ENCODE data around the gene ADCY2. TPM values are rescaled to one million over a fixed set of nuclear protein-coding genes. Genes with fewer than 3 reads are reported as not detected.

Gene ADCY2
- total RNA-seq, 1 donor from 2014 or later, result 0.95 TPM

DNA sequence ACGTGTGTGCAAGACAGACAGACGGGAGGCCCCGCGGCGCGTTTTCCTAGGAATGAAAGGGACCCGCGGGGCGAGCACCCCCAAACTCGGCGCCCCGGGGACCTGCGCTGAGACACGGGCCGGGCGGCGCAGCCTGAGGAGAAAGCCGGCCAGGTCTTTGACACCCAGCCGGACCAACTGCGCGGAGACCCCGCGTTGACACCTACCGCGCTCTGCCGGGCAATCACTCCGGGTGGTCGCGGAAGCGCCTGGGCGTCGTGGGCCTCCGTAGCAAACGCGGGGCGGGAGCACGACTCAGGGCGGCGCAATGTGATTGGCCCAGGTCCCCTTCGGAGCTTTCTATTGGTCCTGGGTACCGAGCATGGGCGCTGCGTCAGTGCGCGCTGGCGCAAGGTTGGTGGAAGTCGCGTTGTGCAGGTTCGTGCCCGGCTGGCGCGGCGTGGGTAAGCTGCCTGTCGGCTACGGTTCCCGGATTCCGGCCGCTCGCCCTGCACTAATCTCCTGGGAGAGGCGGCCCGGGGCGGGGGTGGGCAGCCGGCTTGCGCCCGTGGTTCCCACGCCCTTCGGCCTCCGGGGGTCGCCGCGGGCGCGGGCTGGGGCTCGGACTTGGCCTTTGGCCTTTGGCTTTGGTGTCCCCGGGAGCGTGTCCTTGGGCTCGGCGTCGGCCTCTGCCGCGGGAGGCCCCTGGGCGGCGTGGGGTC, 473.0 kb downstream of the ADCY2 start, which contains the start of the genes FASTKD3 and MTRR:
Gene FASTKD3 (minus strand): TSS at position 259 of the 701 bp plus-strand sequence. CDS start 948 bp downstream, outside the sequence.
Gene MTRR (plus strand): TSS at position 376 of the 701 bp plus-strand sequence. CDS start 1,647 bp downstream, outside the sequence.
- Mint-ChIP-seq H3K4me3 (ENCODE audit: unreplicated experiment) (peak within 1 kb of the TSS; percentile 83), H3K27me3 (ENCODE audit: low read depth) (no peaks in the 10 kb centered on the region), H3K27ac (ENCODE audit: unreplicated experiment) (peak within 1 kb of the TSS; percentile 62), H3K4me1 (ENCODE audit: low read depth) (peaks cover 41% of the 10 kb centered on the region), H3K36me3 (ENCODE audit: low read depth) (no peaks in the 10 kb centered on the region), H3K9me3 (ENCODE audit: low read depth) (no peaks in the 10 kb centered on the region)
- DNase-seq (ENCODE audit: low spot score), result peak; percentile 98
- TF ChIP-seq, protein P1, sequence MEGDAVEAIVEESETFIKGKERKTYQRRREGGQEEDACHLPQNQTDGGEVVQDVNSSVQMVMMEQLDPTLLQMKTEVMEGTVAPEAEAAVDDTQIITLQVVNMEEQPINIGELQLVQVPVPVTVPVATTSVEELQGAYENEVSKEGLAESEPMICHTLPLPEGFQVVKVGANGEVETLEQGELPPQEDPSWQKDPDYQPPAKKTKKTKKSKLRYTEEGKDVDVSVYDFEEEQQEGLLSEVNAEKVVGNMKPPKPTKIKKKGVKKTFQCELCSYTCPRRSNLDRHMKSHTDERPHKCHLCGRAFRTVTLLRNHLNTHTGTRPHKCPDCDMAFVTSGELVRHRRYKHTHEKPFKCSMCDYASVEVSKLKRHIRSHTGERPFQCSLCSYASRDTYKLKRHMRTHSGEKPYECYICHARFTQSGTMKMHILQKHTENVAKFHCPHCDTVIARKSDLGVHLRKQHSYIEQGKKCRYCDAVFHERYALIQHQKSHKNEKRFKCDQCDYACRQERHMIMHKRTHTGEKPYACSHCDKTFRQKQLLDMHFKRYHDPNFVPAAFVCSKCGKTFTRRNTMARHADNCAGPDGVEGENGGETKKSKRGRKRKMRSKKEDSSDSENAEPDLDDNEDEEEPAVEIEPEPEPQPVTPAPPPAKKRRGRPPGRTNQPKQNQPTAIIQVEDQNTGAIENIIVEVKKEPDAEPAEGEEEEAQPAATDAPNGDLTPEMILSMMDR (IDR thresholded peaks at IDR 0.05), result no peak

DNA sequence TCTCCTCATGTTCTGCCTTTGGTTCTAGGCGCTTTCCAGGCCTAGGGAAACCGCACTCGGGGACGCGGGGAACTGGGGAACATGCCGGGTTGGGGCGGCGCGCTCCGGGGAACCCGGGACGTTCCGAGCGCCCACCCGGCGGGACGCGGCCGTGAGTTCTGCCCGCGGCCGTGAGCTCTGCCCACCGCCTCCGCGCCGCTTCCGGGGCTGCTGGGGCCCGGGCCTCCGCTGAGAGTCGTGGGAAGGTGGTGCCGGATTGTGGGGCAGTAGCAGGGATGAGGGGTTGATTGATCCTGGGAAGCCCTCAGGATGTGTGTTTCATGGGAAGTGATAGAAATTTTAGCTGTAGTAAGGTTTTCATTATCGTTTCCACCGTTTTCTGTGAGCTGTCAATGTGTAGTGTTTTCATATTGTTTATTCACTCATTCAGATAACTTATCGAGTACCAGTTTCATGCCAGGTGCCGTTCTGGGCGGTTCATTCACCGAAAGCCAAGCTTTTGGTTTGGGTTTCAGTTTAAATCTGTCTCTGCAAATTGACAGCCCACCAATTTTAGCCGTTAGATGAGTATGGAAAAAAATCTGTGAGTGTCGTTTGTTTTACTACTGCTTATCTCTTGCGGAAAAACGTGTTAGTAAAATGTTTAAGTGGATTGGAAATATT, 473.7 kb downstream of the ADCY2 start:
- H3K27ac Mint-ChIP-seq (ENCODE audit: unreplicated experiment), result peak overlapping the region; percentile 33
- H3K27me3 Mint-ChIP-seq (ENCODE audit: low read depth), result no peaks in the 10 kb centered on the region
- DNase-seq (ENCODE audit: low spot score), result no peak
- TF ChIP-seq, protein P1 (IDR thresholded peaks at IDR 0.05), result no peak
- peak overlapping the region; percentile 83 for H3K4me3 Mint-ChIP-seq (ENCODE audit: unreplicated experiment)
- H3K4me1 Mint-ChIP-seq (ENCODE audit: low read depth), result peaks cover 41% of the 10 kb centered on the region
- no peaks in the 10 kb centered on the region for H3K36me3 Mint-ChIP-seq (ENCODE audit: low read depth)
- no peaks in the 10 kb centered on the region for H3K9me3 Mint-ChIP-seq (ENCODE audit: low read depth)

DNA sequence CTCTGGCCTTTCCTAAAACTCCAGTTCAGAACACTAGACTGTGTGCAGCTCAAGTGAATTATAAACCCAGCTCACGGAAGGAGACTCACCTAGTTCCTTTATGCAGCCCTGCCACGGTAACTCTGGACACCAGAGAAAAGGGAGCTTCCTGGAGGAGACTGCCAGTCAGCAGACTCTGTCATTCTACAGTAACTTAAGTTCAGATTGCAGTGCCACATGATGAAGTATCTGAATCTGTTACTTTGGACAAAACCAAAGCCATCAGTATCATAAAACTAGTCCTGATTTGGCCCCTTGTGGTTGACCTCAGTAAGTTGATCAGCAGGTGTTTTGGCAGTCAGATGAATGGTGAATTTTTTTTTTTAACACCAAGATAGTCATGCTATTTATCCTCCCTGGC, 475.7 kb downstream of the ADCY2 start:
- Mint-ChIP-seq H3K4me1 (ENCODE audit: low read depth) (peaks cover 38% of the 10 kb centered on the region), H3K27ac (ENCODE audit: unreplicated experiment) (no peak overlapping the region), H3K9me3 (ENCODE audit: low read depth) (no peaks in the 10 kb centered on the region), H3K36me3 (ENCODE audit: low read depth) (peaks cover 14% of the 10 kb centered on the region), H3K27me3 (ENCODE audit: low read depth) (no peaks in the 10 kb centered on the region), H3K4me3 (ENCODE audit: unreplicated experiment) (no peak overlapping the region)
- DNase-seq (ENCODE audit: low spot score), result no peak
- TF ChIP-seq, protein P1 (IDR thresholded peaks at IDR 0.05), result no peak

DNA sequence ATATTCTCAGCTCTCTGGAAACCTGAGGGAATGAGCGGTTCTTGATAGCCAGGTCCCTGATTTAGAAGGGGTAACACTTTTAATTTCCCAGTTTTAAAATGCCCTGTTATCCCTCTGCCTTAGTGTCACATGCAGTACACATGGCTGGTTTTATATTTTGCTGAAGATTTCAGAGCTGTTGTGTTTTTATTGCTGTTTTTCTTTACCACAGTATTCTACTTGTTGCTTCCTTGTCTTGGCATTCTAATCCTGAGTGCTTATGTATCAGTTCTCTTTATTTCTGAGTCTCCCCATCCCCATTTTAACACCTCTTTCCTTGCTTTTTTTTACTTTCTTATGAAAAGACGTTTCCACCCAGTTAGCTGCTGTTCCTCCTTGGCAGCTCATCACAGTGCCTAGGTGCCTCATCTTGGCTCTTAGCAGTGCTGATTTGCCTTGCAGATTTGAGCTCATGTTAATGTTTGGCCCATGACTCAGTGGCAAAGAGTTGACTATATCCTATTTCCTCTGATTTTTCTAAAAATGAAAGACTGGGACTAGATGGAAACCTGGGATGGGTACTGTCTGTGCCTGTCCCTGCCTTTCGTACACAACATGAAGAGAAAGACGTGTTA, 476.7 kb downstream of the ADCY2 start:
- DNase-seq (ENCODE audit: low spot score), result no peak
- TF ChIP-seq, protein P1 (IDR thresholded peaks at IDR 0.05), result no peak
- Mint-ChIP-seq H3K27me3 (ENCODE audit: low read depth) (no peaks in the 10 kb centered on the region), H3K36me3 (ENCODE audit: low read depth) (peaks cover 15% of the 10 kb centered on the region), H3K4me3 (ENCODE audit: unreplicated experiment) (no peak overlapping the region), H3K4me1 (ENCODE audit: low read depth) (peaks cover 36% of the 10 kb centered on the region), H3K27ac (ENCODE audit: unreplicated experiment) (no peak overlapping the region), H3K9me3 (ENCODE audit: low read depth) (no peaks in the 10 kb centered on the region)

DNA sequence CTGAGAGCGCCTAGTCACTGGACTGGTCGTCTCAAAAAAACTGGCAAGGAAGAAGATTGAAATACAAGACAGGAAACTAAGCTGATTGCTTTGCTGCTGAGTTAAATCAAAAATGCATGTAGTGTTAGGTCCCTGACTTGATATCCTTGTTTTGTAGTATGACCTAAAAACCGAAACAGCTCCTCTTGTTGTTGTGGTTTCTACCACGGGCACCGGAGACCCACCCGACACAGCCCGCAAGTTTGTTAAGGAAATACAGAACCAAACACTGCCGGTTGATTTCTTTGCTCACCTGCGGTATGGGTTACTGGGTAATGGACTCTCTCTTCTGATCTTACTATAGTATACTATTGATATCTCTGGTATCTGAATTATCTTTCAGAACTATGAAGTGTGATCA, 477.3 kb downstream of the ADCY2 start:
- TF ChIP-seq, protein P1 (IDR thresholded peaks at IDR 0.05), result no peak
- Mint-ChIP-seq H3K4me3 (ENCODE audit: unreplicated experiment) (no peak overlapping the region), H3K9me3 (ENCODE audit: low read depth) (no peaks in the 10 kb centered on the region), H3K27me3 (ENCODE audit: low read depth) (no peaks in the 10 kb centered on the region), H3K27ac (ENCODE audit: unreplicated experiment) (no peak overlapping the region), H3K36me3 (ENCODE audit: low read depth) (peaks cover 21% of the 10 kb centered on the region), H3K4me1 (ENCODE audit: low read depth) (peaks cover 36% of the 10 kb centered on the region)
- no peak for DNase-seq (ENCODE audit: low spot score)

Measured in chondrocyte (in vitro differentiated cells).